ENCODE results near the gene ADGRV1.

ADGRV1 gene

DNA sequence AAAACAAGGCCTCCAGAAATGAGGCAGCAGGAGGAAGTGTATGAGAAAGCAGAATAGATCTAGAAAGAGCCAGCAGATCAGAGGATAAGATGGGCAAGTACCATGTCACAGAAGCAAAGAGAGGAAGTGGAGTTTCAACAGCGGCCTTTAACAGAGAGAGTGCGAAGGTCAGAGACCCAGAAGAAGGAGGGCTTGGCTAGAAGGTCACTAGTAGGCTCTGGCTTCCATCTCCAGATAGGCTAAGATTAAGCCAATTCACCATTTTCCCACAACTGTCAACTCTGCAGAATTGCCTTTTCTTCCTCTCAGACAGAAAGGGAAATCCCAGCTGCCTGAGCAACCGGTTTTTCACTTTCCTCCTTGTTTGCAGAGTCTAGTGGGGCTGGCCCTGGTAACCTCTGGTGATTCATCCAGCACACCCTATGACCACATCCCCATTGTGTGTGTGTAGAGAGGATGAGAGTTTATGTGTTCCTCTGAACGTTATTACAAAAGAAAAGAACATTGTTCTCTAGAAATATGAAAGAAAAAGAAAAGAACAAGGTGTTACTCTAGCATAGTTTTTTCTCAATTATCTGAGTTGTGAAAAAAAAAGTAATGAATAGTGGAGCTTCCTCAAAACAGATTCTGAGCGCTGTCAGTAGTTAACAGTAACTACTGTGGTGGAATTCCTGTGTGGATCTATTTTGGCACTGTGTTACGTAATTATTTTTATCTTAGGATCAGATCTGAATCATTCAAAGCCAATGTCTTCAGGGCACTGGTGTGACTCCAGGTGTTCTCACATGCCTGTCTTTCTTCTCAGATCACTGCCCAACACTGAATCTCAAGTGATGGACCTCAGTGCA, 604.2 kb downstream of the ADGRV1 start:
- DNase-seq (ENCODE audit: low spot score) = peak; percentile 76

DNA sequence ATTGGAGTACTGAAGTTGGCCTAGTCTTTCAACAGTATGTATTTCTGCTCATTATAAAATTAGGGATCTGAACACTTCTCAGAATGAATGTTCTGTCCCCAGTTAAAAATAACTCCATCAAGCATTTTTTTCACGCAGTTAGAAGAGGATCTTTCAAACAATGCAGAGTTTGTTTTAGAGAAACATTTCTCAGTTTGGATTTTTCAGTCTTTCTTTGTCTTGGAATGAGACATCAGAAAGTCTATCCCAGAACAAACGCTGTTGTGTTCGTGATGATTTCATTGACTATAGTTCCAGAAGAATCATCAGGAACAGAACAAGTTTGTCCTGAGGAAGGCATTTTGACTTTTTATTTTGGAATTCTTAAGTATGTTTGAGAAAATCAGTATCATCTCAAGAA, 605.8 kb downstream of the ADGRV1 start:
- DNase-seq (ENCODE audit: low spot score) = no peak

DNA sequence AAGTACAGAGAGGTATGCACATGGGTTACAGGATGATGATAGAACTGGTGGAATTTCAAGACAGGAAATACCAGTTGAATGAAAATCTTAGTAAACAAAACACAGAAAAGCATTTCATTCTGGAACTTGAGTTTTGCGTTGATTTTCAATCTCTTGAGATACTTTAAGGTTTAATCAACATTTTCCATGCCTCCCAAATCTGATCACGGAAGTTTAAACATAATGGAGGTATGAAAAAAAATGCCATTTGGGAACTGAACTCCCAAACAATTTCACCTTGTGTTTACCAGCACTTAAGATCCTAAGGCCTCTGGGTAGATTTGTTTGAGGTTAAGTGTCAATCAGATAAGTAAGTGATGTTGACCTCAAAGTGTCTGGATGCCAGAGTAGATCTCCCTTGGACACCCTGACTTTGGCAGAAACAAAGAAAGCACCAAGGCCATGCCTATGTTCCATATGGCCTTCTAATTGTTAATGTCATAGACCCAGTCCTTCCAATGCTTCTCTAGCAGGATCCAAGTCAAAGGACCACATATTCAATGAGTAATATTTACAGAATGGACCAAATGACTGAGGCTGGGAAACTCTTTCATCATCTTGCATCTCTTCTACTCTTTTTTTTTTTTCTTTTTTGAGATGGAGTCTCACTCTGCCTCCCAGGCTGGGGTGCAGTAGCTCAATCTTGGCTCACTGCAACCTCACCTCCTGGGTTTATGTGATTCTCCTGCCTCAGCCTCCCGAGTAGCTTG, 607.6 kb downstream of the ADGRV1 start:
- no peak for DNase-seq (ENCODE audit: low spot score)

DNA sequence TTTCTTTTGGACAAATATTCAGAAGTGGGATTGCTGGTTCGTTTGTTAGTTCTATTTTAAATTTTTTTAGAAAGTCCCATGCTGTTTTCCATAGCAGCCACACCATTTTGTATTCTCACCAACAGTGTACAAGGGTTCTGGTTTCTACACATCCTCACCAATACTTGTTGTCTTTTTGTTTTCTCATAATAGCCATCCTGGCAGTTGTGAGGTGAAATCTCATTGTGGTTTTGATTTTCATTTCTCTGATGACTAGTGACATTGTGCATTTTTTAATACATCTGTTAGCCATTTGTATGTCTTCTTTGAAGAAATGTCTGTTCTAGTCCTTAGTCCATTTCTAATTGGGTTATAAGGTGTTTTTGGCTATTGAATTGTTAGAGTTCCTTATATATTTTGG, 610.3 kb downstream of the ADGRV1 start:
- DNase-seq (ENCODE audit: low spot score) = no peak

DNA sequence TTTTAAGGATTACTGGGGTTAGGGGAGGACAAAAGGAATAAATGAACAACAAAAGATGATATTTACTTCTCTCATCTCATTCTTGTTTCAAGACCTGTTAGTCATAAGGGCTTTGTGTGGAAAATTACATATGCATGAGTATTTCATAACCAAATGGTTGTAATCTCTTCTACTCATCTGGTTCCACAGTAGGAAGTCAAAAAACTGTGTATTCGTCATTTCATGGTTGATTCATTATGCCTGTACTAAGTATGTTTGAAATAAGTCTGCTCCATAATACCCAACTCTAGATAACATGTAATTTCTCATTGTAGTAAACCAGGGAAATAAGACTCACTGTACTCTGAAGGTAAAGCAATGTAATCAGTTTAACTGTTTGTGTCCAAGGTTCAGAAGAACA, 611.7 kb downstream of the ADGRV1 start:
- no peak for DNase-seq (ENCODE audit: low spot score)

DNA sequence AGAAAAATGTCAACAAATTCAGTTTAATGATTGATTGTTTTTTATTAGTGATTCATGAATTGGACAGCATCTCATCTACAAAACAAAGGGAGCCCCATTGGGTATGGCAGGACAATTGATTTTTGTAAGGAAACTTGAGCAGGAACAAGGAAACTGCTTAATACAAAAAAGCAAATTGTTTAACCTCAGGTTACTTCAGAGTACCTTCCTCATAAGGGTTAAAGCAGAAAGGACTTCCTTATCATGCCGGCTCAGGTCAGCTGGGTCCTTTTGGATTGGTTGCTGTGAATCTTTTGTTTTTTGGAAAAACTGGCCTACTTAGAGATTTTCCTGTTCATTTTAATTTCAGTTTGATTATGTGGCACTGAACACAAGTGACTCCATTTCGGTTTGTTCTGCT, 612.7 kb downstream of the ADGRV1 start:
- DNase-seq (ENCODE audit: low spot score) = no peak

DNA sequence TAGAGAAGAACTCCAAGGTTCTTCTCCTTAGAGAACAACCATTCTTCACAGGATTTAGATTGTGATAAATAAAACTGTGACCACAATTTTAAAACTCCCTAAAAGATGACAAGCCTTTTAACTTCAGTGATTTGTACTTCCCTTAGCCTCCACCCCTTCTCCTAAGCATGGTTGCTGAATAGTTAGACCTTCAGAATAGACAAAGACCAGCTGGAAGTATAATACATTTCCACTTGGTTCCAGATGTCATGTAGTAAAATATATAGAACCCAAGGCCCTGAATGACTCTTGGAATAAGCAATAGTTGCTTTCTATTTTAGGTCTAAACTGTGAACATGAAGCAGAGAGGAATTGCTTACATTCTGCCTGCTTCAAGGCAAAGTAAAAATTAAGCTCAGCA, 615.8 kb downstream of the ADGRV1 start:
- DNase-seq (ENCODE audit: low spot score) = no peak

DNA sequence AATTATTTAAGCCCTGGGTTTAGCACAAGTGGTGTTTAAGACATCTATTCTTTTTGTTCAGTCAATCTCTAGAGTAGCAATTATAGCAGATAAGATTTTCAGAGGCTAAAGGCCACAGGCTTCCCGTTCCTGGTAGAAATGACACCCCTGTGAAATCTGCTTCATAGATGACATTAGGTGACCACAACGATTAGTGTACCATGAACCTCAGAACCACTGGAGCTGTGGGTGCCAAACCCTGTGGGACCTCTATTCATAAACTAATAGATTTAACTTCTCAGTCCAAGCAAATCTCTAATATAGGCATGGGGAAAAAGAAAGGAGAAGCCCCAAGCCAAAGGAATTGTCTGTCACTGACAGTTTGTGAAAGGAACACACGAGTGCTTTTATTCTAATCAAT, 617.1 kb downstream of the ADGRV1 start:
- DNase-seq (ENCODE audit: low spot score) = no peak

DNA sequence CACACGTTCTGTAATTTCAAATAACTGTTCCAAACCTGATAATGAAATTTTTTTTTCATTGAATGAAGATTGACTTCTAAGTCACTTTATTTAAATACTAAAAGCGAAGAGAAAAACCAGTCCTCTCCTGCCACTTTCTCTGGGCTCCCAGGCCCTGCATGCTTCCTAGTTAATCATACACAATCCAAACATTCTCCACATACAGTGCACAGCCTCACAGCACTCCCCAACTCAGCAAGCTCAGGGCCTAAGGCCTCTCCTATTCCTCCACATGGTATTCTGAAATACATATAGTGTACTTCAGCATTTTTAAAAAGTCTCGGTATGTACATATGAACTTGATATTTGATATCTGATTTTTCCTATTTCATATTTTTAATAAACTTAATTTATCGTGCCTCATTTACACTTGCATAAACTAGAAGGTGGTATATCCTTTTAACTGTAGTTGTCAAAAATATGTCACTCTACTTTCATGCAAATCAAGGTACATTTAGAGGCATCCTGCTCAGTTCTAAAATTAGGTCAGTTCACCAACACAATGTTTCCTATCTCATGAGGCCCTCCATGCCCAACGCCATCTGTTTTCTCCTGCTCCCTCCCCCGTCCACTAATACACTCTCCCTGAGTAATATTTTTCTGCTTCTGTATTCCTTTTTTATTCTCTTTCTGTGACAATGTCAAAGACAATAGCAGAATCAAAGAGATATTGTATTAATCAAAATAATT, 617.9 kb downstream of the ADGRV1 start:
- no peak for DNase-seq (ENCODE audit: low spot score)

DNA sequence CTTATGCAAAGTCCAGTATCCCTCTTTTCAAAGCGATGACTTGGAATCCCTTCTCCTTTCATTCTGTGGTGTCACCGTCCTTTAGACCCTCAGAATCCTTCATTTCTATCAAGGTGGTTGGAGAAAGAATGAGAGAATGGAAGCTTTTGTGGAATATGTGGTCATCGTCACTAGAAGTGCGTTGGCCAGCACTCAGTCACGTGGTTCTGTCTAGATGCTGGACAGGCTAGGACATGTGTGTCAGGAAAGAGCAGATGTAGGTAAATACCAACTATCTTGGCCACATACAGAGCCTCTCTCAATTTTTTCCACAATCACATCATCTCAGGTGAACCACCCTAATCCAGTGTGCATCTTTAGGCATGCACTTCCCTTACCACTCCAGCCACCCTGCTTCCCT, 618.5 kb downstream of the ADGRV1 start:
- no peak for DNase-seq (ENCODE audit: low spot score)

DNA sequence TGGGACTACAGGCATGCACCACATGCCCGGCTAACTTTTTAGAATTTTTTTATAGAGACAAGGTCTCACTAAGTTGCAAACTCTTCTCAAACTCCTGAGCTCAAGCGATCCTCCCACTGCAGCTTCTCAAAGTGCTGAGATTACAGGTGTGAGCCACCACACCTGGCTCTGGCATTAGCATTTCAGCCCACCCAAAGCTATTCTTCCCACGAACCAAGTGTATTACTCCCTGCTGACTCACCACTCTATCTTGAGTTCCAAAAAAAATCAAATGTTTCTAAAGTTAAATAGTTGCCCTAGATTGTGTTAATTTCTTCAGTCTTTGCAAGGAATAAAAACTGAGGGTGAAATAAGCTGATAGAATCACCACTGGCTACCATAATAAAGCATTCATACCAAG, 619.0 kb downstream of the ADGRV1 start:
- no peak for DNase-seq (ENCODE audit: low spot score)

DNA sequence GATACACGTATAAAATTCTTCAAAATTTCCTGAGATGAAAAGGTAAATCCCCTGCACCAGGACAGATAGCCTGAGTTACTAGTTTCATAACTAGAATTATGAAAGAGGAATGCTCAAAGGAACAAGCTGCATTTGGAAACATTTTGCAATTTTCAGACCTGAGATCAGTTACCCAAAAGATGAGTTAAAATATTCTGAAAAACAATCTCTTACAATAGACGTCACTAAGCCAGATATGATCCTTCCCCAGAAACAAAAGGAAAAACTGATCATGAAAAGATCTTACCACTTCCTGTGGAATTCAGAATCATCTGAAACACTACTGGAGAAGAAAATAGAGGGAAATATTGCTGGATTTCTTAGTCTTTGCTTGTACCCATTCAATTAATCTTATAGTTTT, 619.9 kb downstream of the ADGRV1 start:
- no peak for DNase-seq (ENCODE audit: low spot score)

DNA sequence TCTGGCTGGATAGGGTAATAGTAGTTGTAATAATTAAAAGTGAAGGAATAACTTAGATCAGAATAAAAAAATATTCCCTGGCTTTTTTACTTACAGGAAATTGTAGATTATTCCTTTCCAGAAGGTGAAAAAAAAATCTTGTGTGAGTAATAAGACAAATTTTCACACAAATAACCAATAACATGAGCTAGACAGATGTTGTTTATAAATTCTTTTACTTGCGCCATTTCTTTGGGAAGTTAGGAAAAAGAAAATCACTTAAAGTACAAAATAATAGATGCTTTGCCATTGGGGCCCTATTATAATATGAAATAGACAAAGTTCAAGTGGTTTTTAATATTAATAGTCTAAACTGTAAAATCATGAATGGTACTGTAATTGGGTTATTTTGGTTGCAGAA, 620.4 kb downstream of the ADGRV1 start:
- DNase-seq (ENCODE audit: low spot score) = no peak

DNA sequence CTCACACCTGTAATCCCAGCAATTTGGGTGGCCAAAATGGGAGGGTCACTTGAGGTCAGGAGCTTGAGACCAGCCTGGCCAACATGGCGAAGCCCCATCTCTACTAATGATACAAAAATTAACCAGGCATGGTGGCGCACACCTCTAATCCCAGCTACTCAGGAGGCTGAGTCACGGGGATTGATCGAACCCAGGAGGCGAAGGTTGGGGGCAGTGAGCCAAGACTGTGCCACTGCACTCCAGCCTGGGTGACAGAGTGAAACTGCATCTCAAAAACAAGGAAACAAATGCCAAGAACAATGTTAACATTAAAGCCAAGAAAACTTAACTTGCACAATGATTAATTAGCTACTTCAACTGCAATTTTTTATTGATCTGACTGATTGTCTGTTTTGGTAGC, 621.9 kb downstream of the ADGRV1 start:
- no peak for DNase-seq (ENCODE audit: low spot score)

DNA sequence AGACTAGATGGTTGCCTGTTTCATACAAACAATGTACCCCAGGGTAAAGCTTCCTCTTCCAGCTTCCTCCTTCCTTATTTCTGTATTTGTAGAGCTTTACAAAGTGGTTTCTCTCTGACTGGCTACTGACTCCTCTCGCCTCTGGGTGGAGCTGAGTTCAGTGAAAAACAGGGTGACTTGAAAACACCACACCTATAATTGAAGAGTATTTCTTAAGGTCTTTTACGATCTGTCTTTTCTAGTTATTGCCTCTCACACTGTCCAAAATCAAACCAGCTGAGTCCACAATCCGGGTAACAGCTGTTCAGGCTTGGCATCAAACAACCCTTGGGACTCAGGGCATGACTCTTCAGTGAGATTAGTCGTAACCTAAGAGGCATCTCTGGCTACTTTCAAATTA, 624.2 kb downstream of the ADGRV1 start:
- DNase-seq (ENCODE audit: low spot score) = no peak

DNA sequence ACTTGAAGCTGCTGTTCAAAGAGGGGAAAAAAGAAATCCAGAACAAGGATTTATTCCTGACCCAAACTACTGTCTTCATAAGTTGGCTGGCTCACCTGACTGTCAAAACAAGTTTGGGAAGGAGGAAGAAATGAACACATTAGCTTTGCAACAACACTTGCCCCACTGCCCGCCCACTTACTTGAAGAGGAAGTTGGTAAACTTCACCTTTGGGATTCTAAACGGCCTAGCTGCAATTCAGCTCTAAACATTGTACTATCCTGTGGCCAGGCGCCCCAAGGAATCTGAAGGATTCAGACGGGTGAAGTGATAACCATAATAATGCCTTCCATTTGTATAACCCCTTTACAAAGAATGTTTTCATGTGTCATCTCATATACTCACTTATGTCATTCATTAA, 625.1 kb downstream of the ADGRV1 start:
- DNase-seq (ENCODE audit: low spot score) = no peak

DNA sequence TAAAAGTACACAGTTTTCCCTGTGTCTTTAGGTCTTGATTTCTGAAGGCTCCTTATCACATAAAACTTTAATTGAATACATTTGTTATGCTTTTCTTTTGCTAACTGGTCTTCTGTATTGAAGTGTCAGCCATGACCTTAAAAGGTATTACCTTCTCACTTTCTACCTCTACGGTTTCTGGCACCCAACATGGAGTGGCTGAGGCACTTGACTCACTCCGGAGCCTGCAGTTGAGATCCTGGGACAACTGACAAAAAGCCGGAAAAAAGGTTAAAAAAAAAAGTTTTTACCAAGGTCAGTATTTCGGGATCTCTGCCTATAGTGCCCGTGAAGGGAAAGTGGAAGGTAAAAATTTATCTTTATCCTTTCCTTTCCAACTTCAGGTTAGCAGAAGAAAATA, 627.5 kb downstream of the ADGRV1 start:
- DNase-seq (ENCODE audit: low spot score) = no peak

DNA sequence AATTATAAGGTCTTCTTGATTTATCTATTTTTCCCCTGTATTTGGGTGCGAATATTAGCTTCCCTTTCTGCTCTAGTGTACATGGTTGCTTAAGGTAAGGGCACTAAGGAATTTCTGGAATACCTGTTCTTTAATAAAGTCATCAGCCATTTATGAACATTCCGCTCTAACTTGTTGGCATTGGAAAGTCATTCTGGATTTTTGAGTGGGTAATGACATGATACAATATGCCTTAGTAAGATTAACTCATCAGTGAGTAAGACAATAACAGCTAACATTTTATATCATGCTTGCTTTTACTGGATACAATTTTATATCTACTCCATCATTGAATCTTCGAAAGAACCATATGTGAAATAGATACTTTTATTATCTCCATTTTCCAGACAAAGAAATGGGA, 628.4 kb downstream of the ADGRV1 start:
- no peak for DNase-seq (ENCODE audit: low spot score)

DNA sequence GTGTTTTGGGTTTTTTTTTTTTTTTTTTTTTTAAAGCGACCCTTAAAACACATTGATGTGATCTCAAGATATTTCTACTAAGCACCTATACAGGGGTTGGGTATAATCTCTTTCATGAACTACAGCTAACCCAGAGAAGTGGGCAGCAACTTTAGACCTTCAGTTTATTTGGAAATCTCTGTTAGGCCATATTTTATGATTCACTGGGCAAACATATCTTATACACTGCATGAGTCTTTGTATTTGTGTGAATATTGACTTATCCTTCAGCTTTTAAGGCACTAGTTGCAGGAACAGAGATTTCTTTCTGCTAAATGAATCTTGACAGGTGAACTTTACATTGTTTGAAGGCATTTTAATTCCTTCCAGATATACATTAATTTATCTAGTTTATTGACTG, 630.2 kb downstream of the ADGRV1 start:
- DNase-seq (ENCODE audit: low spot score) = no peak

DNA sequence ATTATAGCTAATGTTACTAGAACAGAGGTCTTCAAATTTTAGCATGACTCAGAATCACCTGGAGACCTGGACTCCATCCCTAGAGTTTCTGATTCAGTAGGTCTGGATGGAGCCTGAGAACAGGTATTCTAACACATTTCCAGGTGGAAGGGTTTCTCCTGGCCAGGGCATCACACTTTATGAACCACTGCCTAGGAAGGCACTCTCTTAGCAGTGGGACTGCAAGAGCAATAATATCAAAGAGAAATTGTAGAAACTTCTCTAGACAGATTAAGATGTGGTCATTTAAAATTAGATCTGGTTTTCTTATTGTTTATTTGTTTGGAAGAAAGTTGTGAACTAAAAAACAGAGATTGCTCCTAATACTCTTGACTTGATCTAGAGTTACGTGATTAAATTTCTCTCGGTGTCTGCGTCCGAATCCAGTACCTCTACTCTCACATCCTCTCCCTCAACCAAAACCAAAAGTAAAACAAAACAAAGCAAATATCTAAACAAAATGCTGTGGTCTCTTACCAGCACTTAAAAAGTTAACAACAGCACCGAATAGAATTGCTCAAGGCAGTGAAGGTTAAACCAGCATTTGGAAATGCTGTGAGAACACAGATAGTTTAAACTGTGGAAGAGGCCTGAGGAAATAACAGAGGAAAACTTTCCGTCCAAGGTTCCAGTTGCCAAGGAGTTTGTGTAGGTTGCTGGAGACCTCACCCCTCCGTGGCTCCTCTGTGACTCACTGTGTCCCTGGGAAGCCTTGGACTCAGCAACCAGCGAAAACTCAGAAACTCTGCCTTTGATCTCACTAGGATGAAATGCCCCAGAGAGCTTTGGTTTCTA, 631.1 kb downstream of the ADGRV1 start:
- peak; percentile 12 for DNase-seq (ENCODE audit: low spot score)

DNA sequence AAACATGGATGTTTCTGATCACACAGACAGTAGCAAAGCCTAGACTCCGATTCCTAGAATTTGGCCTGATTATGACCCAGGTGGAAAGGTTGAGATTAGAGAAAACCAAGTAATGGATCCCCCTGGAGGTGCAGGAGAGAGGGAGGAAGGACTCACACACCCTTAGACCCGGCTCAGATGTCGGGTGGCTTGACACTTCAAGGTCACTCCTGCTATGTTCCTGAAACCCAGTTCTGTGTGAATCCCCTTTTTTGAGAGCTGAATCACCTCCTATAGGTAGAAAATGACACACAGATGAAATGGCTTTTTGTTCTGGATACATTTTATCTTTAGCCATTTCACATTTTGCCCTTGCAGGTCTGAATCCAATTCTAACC, 631.7 kb downstream of the ADGRV1 start:
- no peak for DNase-seq (ENCODE audit: low spot score)

DNA sequence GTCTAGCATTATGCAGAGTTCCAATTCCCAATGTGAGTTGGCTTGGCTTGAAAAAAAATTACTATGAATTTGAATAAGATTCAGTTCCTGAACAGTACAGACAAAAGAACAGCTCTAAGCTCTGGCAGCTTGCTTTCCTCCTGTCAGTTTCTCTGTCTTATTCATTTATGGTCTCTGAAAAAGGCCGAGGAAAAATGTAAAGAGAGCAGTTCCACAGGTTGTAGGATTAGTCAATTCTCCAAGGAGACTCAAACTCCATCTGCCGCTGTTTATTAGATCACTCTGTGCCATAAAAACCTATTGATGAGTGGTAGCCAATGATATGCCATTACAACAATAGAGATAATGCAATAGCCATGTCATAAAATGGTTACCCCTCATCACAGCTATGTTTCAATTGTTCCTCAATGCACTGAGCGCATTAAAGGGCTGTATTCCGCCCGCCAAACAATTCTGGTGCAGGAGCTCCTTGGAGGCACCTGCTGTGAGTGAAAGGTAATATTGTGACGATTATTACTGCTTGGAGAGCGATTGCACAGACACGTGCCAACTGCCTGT, 636.3 kb downstream of the ADGRV1 start:
- no peak for DNase-seq (ENCODE audit: low spot score)

All from LoVo (cell line).